Stomach (tissue), 9 donors: ENCODE measurements around the gene SHOC2. TPM values are rescaled to one million over a fixed set of nuclear protein-coding genes. Genes with fewer than 3 reads are reported as not detected.

Experiments
- DNase-seq, 2 donors: peaks; one replicate each; pipeline versions ENCODE4 v3.0.0 to v3.0.0-alpha.2; 2013 to 2019
- H3K27ac ChIP-seq, 5 donors: fragments of 200-600 bp in 4 of 5; sonication (generic) in 4 of 5; one replicate each; pipeline ENCODE4 v1.5.1; 2013 to 2019; ENCODE audit warnings: mild to moderate bottlenecking in 1 of 5, moderate library complexity in 1 of 5
- H3K27me3 ChIP-seq, 3 donors: fragments of 200-600 bp; sonication (generic); one replicate each; pipeline ENCODE4 v1.5.1; 2017 to 2019; ENCODE audit warnings: mixed run types in 1 of 3
- H3K36me3 ChIP-seq, 4 donors: fragments of 200-600 bp; sonication (generic); 1 replicate in 3 of 4; 2 replicates in 1 of 4; pipeline ENCODE4 v1.5.1; 2016 to 2019
- H3K4me1 ChIP-seq, 4 donors: fragments of 200-600 bp; sonication (generic); one replicate each; pipeline ENCODE4 v1.5.1; 2016 to 2019
- H3K4me3 ChIP-seq, 4 donors: fragments of 200-600 bp; sonication (generic) in 3 of 4; one replicate each; pipeline ENCODE4 v1.5.1; 2016 to 2019; ENCODE audit warnings: mild to moderate bottlenecking in 1 of 4
- H3K9me3 ChIP-seq, 4 donors: fragments of 200-600 bp; sonication (generic); one replicate each; pipeline ENCODE4 v1.5.1; 2016 to 2019
- EP300 ChIP-seq: sonication (generic); formaldehyde crosslinking; IDR thresholded peaks from one replicate; pipeline ENCODE4 v1.6.1; 2017; ENCODE audit warnings: antibody characterized with exemption
- POLR2A ChIP-seq, 4 donors: fragments of 450-650 bp; IDR thresholded peaks; one replicate each; pipeline ENCODE4 v1.6.1; 2016; ENCODE audit warnings: antibody characterized with exemption in 4 of 4, control low read depth in 2 of 4, mild to moderate bottlenecking in 1 of 4, moderate library complexity in 1 of 4
- POLR2AphosphoS5 ChIP-seq, 3 donors: sonication (generic); formaldehyde crosslinking; IDR thresholded peaks; one replicate each; pipeline ENCODE4 v1.6.1; 2016; ENCODE audit warnings: antibody characterized with exemption in 3 of 3
- WGBS, 5 donors: extraction: QIAGEN DNeasy Blood & Tissue Kit in 3 of 5; methylation state at CpG; one replicate each; pipeline versions ENCODE4 v1.1.5 to v1.1.7; 2013 to 2018; 5-methylcytosine and 5-hydroxymethylcytosine counted together
- intact Hi-C: fragments of 100-400 bp; cut with DNase I; formaldehyde crosslinking; loops from one replicate; pipeline ENCODE4 v1.15.1; 2023; ENCODE audit warnings: low total_unique reads
- polyA plus RNA-seq, 3 donors: library from polyadenylated mRNA; stranded (reverse); fragments of 200-250 nt; gene quantifications; one replicate each; pipeline ENCODE4 v1.2.3, GENCODE V29; 2013
- total RNA-seq, 5 donors: library from RNA; depleted of rRNA; stranded (reverse); fragments of >200 nt; gene quantifications; one replicate each; pipeline versions ENCODE4 v1.1.0 to v1.2.3, GENCODE V29; 2014 to 2016
- TF ChIP-seq, protein P1 (sequence below), 7 experiments: fragments of 450-650 bp in 4 of 7; fragments of 200-600 bp in 3 of 7; sonication (generic) in 3 of 7; IDR thresholded peaks; one replicate each; pipeline ENCODE4 v1.5.1; 2016 to 2019; ENCODE audit warnings: antibody characterized with exemption in 7 of 7, control low read depth in 2 of 7, mild to moderate bottlenecking in 1 of 7
- donor health status: healthy with polysubstance abuse.
- donor health status: Bipolar disorder and iron deficiency.
- donor health status: healthy.

The SHOC2 gene
- total and polyA plus RNA-seq, 8 donors, result 13.2 to 550 (median 37.6) TPM

DNA sequence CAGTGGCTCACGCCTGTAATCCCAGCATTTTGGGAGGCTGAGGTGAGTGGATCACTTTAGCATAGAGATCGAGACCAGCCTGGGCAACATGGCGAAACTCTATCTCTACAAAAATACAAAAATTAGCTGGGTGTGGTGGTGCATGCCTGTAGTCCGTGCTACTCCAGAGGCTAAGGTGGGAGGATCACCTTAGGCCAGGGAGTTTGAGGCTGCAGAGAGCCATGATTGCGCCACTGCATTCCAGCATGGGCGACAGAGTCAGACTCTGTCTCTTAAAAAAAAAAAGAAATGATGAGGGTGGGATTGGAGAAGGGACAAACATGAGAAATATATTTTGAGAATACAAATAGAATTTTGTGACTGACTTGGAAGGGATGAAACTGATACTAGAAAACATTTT is 76.9 kb downstream of the SHOC2 start:
- intact Hi-C loops, result no loop called here
- no peak for TF ChIP-seq POLR2A (IDR thresholded peaks at IDR 0.05)
- no peak for TF ChIP-seq EP300
- TF ChIP-seq, protein P1, sequence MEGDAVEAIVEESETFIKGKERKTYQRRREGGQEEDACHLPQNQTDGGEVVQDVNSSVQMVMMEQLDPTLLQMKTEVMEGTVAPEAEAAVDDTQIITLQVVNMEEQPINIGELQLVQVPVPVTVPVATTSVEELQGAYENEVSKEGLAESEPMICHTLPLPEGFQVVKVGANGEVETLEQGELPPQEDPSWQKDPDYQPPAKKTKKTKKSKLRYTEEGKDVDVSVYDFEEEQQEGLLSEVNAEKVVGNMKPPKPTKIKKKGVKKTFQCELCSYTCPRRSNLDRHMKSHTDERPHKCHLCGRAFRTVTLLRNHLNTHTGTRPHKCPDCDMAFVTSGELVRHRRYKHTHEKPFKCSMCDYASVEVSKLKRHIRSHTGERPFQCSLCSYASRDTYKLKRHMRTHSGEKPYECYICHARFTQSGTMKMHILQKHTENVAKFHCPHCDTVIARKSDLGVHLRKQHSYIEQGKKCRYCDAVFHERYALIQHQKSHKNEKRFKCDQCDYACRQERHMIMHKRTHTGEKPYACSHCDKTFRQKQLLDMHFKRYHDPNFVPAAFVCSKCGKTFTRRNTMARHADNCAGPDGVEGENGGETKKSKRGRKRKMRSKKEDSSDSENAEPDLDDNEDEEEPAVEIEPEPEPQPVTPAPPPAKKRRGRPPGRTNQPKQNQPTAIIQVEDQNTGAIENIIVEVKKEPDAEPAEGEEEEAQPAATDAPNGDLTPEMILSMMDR (IDR thresholded peaks at IDR 0.05), result no peak
- TF ChIP-seq POLR2AphosphoS5 (IDR thresholded peaks at IDR 0.05), result no peak
- H3K36me3 ChIP-seq, result peaks cover 0 to 11% (median 3%) of the 10 kb centered on the region in 4 donors
- no peak overlapping the region for H3K27ac ChIP-seq
- no peak for DNase-seq
- H3K4me3 ChIP-seq, result no peak overlapping the region
- H3K9me3 ChIP-seq, result no peaks in the 10 kb centered on the region
- H3K27me3 ChIP-seq, result no peaks in the 10 kb centered on the region
- WGBS, 5 donors, result 95 to 98% (median 97%) methylated on average over 6 of the region's 6 CpGs
- H3K4me1 ChIP-seq, result peaks cover 0 to 45% (median 17%) of the 10 kb centered on the region in 4 donors

DNA sequence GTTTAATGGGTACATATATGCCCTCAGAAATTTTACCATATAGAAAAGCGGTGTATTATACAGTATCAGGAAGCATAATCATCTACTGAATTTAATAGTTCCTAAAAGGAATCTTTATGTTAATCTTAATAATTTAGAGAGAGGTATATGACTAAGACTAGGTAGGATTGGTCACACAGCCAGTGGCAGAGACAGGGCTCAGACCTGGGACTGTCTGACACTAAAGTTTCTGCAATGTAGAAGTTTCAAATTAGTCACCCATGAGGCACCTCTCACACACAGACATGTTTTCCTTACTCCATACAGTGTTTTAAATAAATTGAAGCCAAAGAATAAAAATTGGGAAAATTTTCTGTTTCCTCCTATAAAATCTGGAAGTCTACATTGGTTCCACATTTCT is 84.6 kb downstream of the SHOC2 start:
- DNase-seq, result no peak
- Histone ChIP-seq H3K36me3 (peaks cover 0 to 66% (median 44%) of the 10 kb centered on the region in 4 donors), H3K4me3 (no peak overlapping the region), H3K9me3 (no peaks in the 10 kb centered on the region), H3K4me1 (peaks cover 0 to 10% (median 2%) of the 10 kb centered on the region in 4 donors), H3K27ac (no peak overlapping the region), H3K27me3 (no peaks in the 10 kb centered on the region)
- TF ChIP-seq POLR2A (IDR thresholded peaks at IDR 0.05), result no peak
- no peak for TF ChIP-seq POLR2AphosphoS5 (IDR thresholded peaks at IDR 0.05)
- TF ChIP-seq EP300, result no peak
- TF ChIP-seq, protein P1 (IDR thresholded peaks at IDR 0.05), result no peak
- intact Hi-C loops, result no loop called here
- WGBS, 5 donors, result 93 to 100% (median 99%) methylated on average over 1 of the region's 1 CpG

DNA sequence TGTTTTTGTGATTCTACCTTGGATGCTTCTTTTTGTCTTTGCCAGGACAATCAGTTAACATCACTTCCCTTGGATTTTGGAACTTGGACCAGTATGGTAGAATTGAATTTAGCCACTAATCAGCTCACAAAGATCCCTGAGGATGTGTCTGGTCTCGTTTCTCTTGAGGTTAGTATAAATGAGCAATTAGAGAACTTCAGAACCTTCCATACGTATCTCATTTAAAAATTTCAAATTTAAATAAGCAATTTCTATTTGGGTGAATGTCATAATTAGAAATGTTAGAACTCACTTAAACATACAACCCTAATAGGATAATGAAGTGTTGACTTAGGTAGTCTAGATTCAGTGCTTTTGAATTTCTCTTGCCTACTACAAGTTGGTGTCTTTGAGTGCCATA is 88.1 kb downstream of the SHOC2 start:
- Histone ChIP-seq H3K4me1 (no peaks in the 10 kb centered on the region), H3K9me3 (no peaks in the 10 kb centered on the region), H3K4me3 (no peak overlapping the region), H3K36me3 (peaks cover 5 to 82% (median 60%) of the 10 kb centered on the region in 4 donors), H3K27ac (no peak overlapping the region), H3K27me3 (no peaks in the 10 kb centered on the region)
- TF ChIP-seq, protein P1 (IDR thresholded peaks at IDR 0.05), result no peak
- TF ChIP-seq POLR2AphosphoS5 (IDR thresholded peaks at IDR 0.05) (no peak), POLR2A (IDR thresholded peaks at IDR 0.05) (no peak), EP300 (no peak)
- DNase-seq, result no peak
- intact Hi-C loops, result no loop called here
- WGBS, 5 donors, result 90 to 98% (median 95%) methylated on average over 2 of the region's 2 CpGs

DNA sequence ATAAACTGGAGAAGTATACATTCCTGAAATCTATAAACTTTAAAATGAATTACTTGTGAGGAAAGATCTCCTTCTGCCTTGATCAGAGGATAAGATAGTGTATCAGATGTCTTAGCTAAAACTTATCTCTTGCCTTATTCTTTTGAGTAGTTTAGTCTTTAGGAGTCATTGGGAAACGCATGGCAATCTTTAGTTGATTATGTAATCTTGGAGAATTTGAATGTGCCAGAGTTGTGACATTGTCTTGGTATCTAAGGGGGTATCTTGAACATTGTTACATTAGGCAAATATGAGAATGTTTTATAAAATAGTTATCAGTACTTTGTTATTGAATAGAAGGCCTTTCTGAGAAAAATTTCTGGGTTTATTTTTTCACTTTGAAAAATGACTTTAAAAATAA is 95.8 kb downstream of the SHOC2 start:
- Histone ChIP-seq H3K9me3 (no peaks in the 10 kb centered on the region), H3K36me3 (peaks cover 3 to 44% (median 35%) of the 10 kb centered on the region in 4 donors), H3K27ac (no peak overlapping the region), H3K27me3 (no peaks in the 10 kb centered on the region), H3K4me3 (no peak overlapping the region), H3K4me1 (no peaks in the 10 kb centered on the region)
- WGBS, 5 donors, result 39 to 60% (median 56%) methylated on average over 1 of the region's 1 CpG
- DNase-seq, result no peak
- intact Hi-C loops, result no loop called here
- TF ChIP-seq POLR2A (IDR thresholded peaks at IDR 0.05) (no peak), EP300 (no peak), POLR2AphosphoS5 (IDR thresholded peaks at IDR 0.05) (no peak)
- TF ChIP-seq, protein P1 (IDR thresholded peaks at IDR 0.05), result no peak
